ENCODE results near the gene HLA-C. TPM values are rescaled to one million over a fixed set of nuclear protein-coding genes. Genes with fewer than 3 reads are reported as not detected.
"Not testable (repeated sequence)": the region's sequence is repeated elsewhere in the genome, so short reads cannot be mapped to it uniquely, and the experiment has no call there.

Gene HLA-C
- total RNA-seq, 8 experiments from 2014 or later, result 9.3 to 1,124 (median 73.4) TPM

- in situ Hi-C loops (cut with MboI; ENCODE audit: low pct_unique_long_range_greater_than_20kb in 2 of 9, low sequenced_read_pairs in 9 of 9, unreplicated experiment in 9 of 9), result no loop called here
- 0 to 44% (median 30%) methylated on average over 1 to 2 of the region's 7 CpGs; no CpG with 5 or more reads in 7 of the 10 experiments for WGBS, 10 experiments
- ATAC-seq (replicated peaks in 6 of 8), result peak in 2 of 8 experiments; percentile 1 to 59
- Histone ChIP-seq H3K4me1 (replicated peaks in 1 of 2) (no peaks in the 10 kb centered on the region), H3K27ac (no peak overlapping the region), H3K4me3 (no peak overlapping the region)
Measured at GRCh38 chr6:31266567-31267360, 5.1 kb downstream of the HLA-C start.

GRCh38 chr6:31265926-31266325 lies 6.0 kb downstream of the HLA-C start:
- no peak overlapping the region for H3K4me3 ChIP-seq
- in situ Hi-C loops (cut with MboI; ENCODE audit: low pct_unique_long_range_greater_than_20kb in 2 of 9, low sequenced_read_pairs in 9 of 9, unreplicated experiment in 9 of 9), result no loop called here
- H3K27ac ChIP-seq, result no peak overlapping the region
- 0 to 60% (median 17%) methylated on average over 1 to 2 of the region's 2 CpGs; no CpG with 5 or more reads in 6 of the 10 experiments for WGBS, 10 experiments
- no peaks in the 10 kb centered on the region for H3K4me1 ChIP-seq (replicated peaks in 1 of 2)
- ATAC-seq (replicated peaks in 6 of 8), result peak in 3 of 8 experiments; percentile 9 to 30 (median 14)

GRCh38 chr6:31263346-31263933 lies 8.5 kb downstream of the HLA-C start:
- WGBS, 10 experiments, result 43 to 100% (median 58%) methylated on average over 1 to 4 of the region's 5 CpGs; no CpG with 5 or more reads in 7 of the 10 experiments
- H3K27ac ChIP-seq; H3K4me1 ChIP-seq (replicated peaks in 1 of 2); ATAC-seq (replicated peaks in 6 of 8); H3K4me3 ChIP-seq; in situ Hi-C loops (cut with MboI; ENCODE audit: low pct_unique_long_range_greater_than_20kb in 2 of 9, low sequenced_read_pairs in 9 of 9, unreplicated experiment in 9 of 9): not testable (repeated sequence)

- H3K4me1 ChIP-seq (replicated peaks in 1 of 2); ATAC-seq (replicated peaks in 6 of 8); H3K4me3 ChIP-seq; H3K27ac ChIP-seq; in situ Hi-C loops (cut with MboI; ENCODE audit: low pct_unique_long_range_greater_than_20kb in 2 of 9, low sequenced_read_pairs in 9 of 9, unreplicated experiment in 9 of 9): not testable (repeated sequence)
- 20 to 100% methylated on average over 1 to 2 of the region's 3 CpGs; no CpG with 5 or more reads in 8 of the 10 experiments for WGBS, 10 experiments
Measured at GRCh38 chr6:31259995-31260394, 11.9 kb downstream of the HLA-C start.

- Histone ChIP-seq H3K27ac (no peak overlapping the region), H3K4me1 (replicated peaks in 1 of 2) (no peaks in the 10 kb centered on the region), H3K4me3 (no peak overlapping the region)
- in situ Hi-C loops (cut with MboI; ENCODE audit: low pct_unique_long_range_greater_than_20kb in 2 of 9, low sequenced_read_pairs in 9 of 9, unreplicated experiment in 9 of 9), result no loop called here
- no peak for ATAC-seq (replicated peaks in 6 of 8)
- 0 to 62% (median 20%) methylated on average over 1 to 3 of the region's 3 CpGs; no CpG with 5 or more reads in 5 of the 10 experiments for WGBS, 10 experiments
Measured at GRCh38 chr6:31252625-31253024, 19.3 kb downstream of the HLA-C start.

- Histone ChIP-seq H3K4me1 (replicated peaks in 1 of 2) (no peaks in the 10 kb centered on the region), H3K27ac (no peak overlapping the region), H3K4me3 (no peak overlapping the region)
- in situ Hi-C loops (cut with MboI; ENCODE audit: low pct_unique_long_range_greater_than_20kb in 2 of 9, low sequenced_read_pairs in 9 of 9, unreplicated experiment in 9 of 9), result no loop called here
- WGBS, 10 experiments, result 46 to 95% (median 82%) methylated on average over 2 to 4 of the region's 4 CpGs; no CpG with 5 or more reads in 1 of the 10 experiments
- no peak for ATAC-seq (replicated peaks in 6 of 8)
Measured at GRCh38 chr6:31251261-31251660, 20.6 kb downstream of the HLA-C start.

- no peak overlapping the region for H3K4me3 ChIP-seq
- WGBS, 10 experiments, result 10 to 92% (median 54%) methylated on average over 2 of the region's 2 CpGs; no CpG with 5 or more reads in 1 of the 10 experiments
- no peak for ATAC-seq (replicated peaks in 6 of 8)
- no peaks in the 10 kb centered on the region for H3K4me1 ChIP-seq (replicated peaks in 1 of 2)
- no peak overlapping the region for H3K27ac ChIP-seq
- in situ Hi-C loops (cut with MboI; ENCODE audit: low pct_unique_long_range_greater_than_20kb in 2 of 9, low sequenced_read_pairs in 9 of 9, unreplicated experiment in 9 of 9), result no loop called here
Measured at GRCh38 chr6:31249184-31249583, 22.7 kb downstream of the HLA-C start.

- in situ Hi-C loops (cut with MboI; ENCODE audit: low pct_unique_long_range_greater_than_20kb in 2 of 9, low sequenced_read_pairs in 9 of 9, unreplicated experiment in 9 of 9), result no loop called here
- no peak for ATAC-seq (replicated peaks in 6 of 8)
- 0 to 100% (median 68%) methylated on average over 1 to 2 of the region's 2 CpGs; no CpG with 5 or more reads in 1 of the 10 experiments for WGBS, 10 experiments
- no peaks in the 10 kb centered on the region for H3K4me1 ChIP-seq (replicated peaks in 1 of 2)
- no peak overlapping the region for H3K27ac ChIP-seq
- H3K4me3 ChIP-seq, result no peak overlapping the region
Measured at GRCh38 chr6:31247813-31248212, 24.1 kb downstream of the HLA-C start.

GRCh38 chr6:31246051-31246521 lies 25.8 kb downstream of the HLA-C start:
- in situ Hi-C loops (cut with MboI; ENCODE audit: low pct_unique_long_range_greater_than_20kb in 2 of 9, low sequenced_read_pairs in 9 of 9, unreplicated experiment in 9 of 9), result no loop called here
- H3K27ac ChIP-seq, result no peak overlapping the region
- WGBS, 10 experiments, result 0 to 86% (median 49%) methylated on average over 1 to 2 of the region's 2 CpGs; no CpG with 5 or more reads in 4 of the 10 experiments
- no peaks in the 10 kb centered on the region for H3K4me1 ChIP-seq (replicated peaks in 1 of 2)
- no peak overlapping the region for H3K4me3 ChIP-seq
- ATAC-seq (replicated peaks in 6 of 8), result peak in 6 of 8 experiments; percentile 31 to 100 (median 70)

GRCh38 chr6:31243508-31243907 lies 28.4 kb downstream of the HLA-C start:
- H3K27ac ChIP-seq, result no peak overlapping the region
- no peak for ATAC-seq (replicated peaks in 6 of 8)
- 0 to 100% (median 60%) methylated on average over 1 of the region's 5 CpGs; no CpG with 5 or more reads in 6 of the 10 experiments for WGBS, 10 experiments
- H3K4me3 ChIP-seq, result no peak overlapping the region
- no peaks in the 10 kb centered on the region for H3K4me1 ChIP-seq (replicated peaks in 1 of 2)
- in situ Hi-C loops (cut with MboI; ENCODE audit: low pct_unique_long_range_greater_than_20kb in 2 of 9, low sequenced_read_pairs in 9 of 9, unreplicated experiment in 9 of 9), result no loop called here

GRCh38 chr6:31239854-31240253 lies 32.0 kb downstream of the HLA-C start:
- Histone ChIP-seq H3K27ac (no peak overlapping the region), H3K4me1 (replicated peaks in 1 of 2) (no peaks in the 10 kb centered on the region), H3K4me3 (no peak overlapping the region)
- in situ Hi-C loops (cut with MboI; ENCODE audit: low pct_unique_long_range_greater_than_20kb in 2 of 9, low sequenced_read_pairs in 9 of 9, unreplicated experiment in 9 of 9), result no loop called here
- 0 to 67% (median 13%) methylated on average over 1 to 3 of the region's 3 CpGs; no CpG with 5 or more reads in 3 of the 10 experiments for WGBS, 10 experiments
- no peak for ATAC-seq (replicated peaks in 6 of 8)

- 40 to 86% (median 80%) methylated on average over 1 of the region's 4 CpGs; no CpG with 5 or more reads in 6 of the 10 experiments for WGBS, 10 experiments
- H3K27ac ChIP-seq, result not testable (repeated sequence)
Measured at GRCh38 chr6:31234101-31234500, 37.8 kb downstream of the HLA-C start.

GRCh38 chr6:31228476-31228875 lies 43.4 kb downstream of the HLA-C start:
- in situ Hi-C loops (cut with MboI; ENCODE audit: low pct_unique_long_range_greater_than_20kb in 2 of 9, low sequenced_read_pairs in 9 of 9, unreplicated experiment in 9 of 9), result no loop called here
- no peak overlapping the region for H3K4me3 ChIP-seq
- no peak for ATAC-seq (replicated peaks in 6 of 8)
- WGBS, 10 experiments, result 50 to 100% (median 73%) methylated on average over 1 to 5 of the region's 6 CpGs; no CpG with 5 or more reads in 1 of the 10 experiments
- H3K4me1 ChIP-seq (replicated peaks in 1 of 2), result no peaks in the 10 kb centered on the region
- no peak overlapping the region for H3K27ac ChIP-seq

More at GRCh38 chr6:31234101-31234500, 37.8 kb downstream of the HLA-C start:
- in situ Hi-C loops (cut with MboI; ENCODE audit: low pct_unique_long_range_greater_than_20kb in 2 of 9, low sequenced_read_pairs in 9 of 9, unreplicated experiment in 9 of 9); ATAC-seq (replicated peaks in 6 of 8); H3K4me3 ChIP-seq; H3K4me1 ChIP-seq (replicated peaks in 1 of 2): not testable (repeated sequence)
